ENCODE measurements around the gene AAR2.

DNA sequence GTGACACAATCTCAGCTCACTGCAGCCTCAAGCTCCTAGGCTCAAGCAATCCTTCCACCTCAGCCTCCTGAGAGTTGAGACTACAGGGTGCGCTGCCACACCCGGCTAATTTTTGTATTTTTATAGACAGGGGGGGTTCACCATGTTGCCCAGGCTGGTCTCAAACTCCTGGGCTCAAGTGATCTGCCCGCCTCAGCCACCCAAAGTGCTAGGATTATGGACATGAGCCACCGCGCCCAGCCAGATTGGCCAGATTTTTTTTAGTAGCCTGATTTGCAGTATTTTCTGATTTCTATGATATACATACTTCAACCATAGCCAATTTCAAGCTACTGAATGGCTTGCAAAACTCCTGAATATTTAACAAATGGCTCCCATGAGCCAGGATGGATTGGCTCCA lies 48.5 kb downstream of the AAR2 start:
- TF ChIP-seq, protein P1, sequence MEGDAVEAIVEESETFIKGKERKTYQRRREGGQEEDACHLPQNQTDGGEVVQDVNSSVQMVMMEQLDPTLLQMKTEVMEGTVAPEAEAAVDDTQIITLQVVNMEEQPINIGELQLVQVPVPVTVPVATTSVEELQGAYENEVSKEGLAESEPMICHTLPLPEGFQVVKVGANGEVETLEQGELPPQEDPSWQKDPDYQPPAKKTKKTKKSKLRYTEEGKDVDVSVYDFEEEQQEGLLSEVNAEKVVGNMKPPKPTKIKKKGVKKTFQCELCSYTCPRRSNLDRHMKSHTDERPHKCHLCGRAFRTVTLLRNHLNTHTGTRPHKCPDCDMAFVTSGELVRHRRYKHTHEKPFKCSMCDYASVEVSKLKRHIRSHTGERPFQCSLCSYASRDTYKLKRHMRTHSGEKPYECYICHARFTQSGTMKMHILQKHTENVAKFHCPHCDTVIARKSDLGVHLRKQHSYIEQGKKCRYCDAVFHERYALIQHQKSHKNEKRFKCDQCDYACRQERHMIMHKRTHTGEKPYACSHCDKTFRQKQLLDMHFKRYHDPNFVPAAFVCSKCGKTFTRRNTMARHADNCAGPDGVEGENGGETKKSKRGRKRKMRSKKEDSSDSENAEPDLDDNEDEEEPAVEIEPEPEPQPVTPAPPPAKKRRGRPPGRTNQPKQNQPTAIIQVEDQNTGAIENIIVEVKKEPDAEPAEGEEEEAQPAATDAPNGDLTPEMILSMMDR (IDR thresholded peaks at IDR 0.05) = no peak
- TF ChIP-seq POLR2A (IDR thresholded peaks at IDR 0.05) (no peak), POLR2AphosphoS5 (IDR thresholded peaks at IDR 0.05; ENCODE audit: insufficient read depth in 1 of 2, low read depth in 1 of 2) (no peak)
